Measurements from ENCODE around the gene SSUH2. TPM values are rescaled to one million over a fixed set of nuclear protein-coding genes. Genes with fewer than 3 reads are reported as not detected.

Gene SSUH2
- total RNA-seq, 1 donor: under 0.01 TPM

- DNase-seq (ENCODE audit: low read depth in 2 of 3, low spot score in 2 of 3): no peak
These were observed 25.6 kb downstream of the SSUH2 start for GRCh38 chr3:8618950-8619349.

GRCh38 chr3:8617921-8618320 is 26.7 kb downstream of the SSUH2 start:
- no peak for DNase-seq (ENCODE audit: low read depth in 2 of 3, low spot score in 2 of 3)

- no peak for DNase-seq (ENCODE audit: low read depth in 2 of 3, low spot score in 2 of 3)
These were observed 33.6 kb downstream of the SSUH2 start for GRCh38 chr3:8610951-8611350.

GRCh38 chr3:8608791-8609467 is 35.7 kb downstream of the SSUH2 start:
- DNase-seq (ENCODE audit: low read depth in 2 of 3, low spot score in 2 of 3): no peak

- DNase-seq (ENCODE audit: low read depth in 2 of 3, low spot score in 2 of 3): no peak
These were observed 36.4 kb downstream of the SSUH2 start for GRCh38 chr3:8608041-8608790.

- peak in 2 of 3 donors; percentile 33 to 58 for DNase-seq (ENCODE audit: low read depth in 2 of 3, low spot score in 2 of 3)
These were observed 37.2 kb downstream of the SSUH2 start for GRCh38 chr3:8607234-8608040.

- no peak for DNase-seq (ENCODE audit: low read depth in 2 of 3, low spot score in 2 of 3)
These were observed 37.8 kb downstream of the SSUH2 start for GRCh38 chr3:8606701-8607231.

- DNase-seq (ENCODE audit: low read depth in 2 of 3, low spot score in 2 of 3): no peak
These were observed 39.6 kb downstream of the SSUH2 start for GRCh38 chr3:8604988-8605387.

GRCh38 chr3:8604006-8604405 is 40.6 kb downstream of the SSUH2 start:
- no peak for DNase-seq (ENCODE audit: low read depth in 2 of 3, low spot score in 2 of 3)

GRCh38 chr3:8603115-8603710 is 41.4 kb downstream of the SSUH2 start:
- DNase-seq (ENCODE audit: low read depth in 2 of 3, low spot score in 2 of 3): no peak

GRCh38 chr3:8600457-8600856 is 44.1 kb downstream of the SSUH2 start:
- DNase-seq (ENCODE audit: low read depth in 2 of 3, low spot score in 2 of 3): no peak

- no peak for DNase-seq (ENCODE audit: low read depth in 2 of 3, low spot score in 2 of 3)
These were observed 45.5 kb downstream of the SSUH2 start for GRCh38 chr3:8599146-8599545.

- DNase-seq (ENCODE audit: low read depth in 2 of 3, low spot score in 2 of 3): peak in 1 of 3 donors; percentile 2
These were observed 47.3 kb downstream of the SSUH2 start for GRCh38 chr3:8597219-8597853.

GRCh38 chr3:8596321-8597218 is 48.0 kb downstream of the SSUH2 start:
- DNase-seq (ENCODE audit: low read depth in 2 of 3, low spot score in 2 of 3): no peak

GRCh38 chr3:8595695-8596115 is 48.9 kb downstream of the SSUH2 start:
- no peak for DNase-seq (ENCODE audit: low read depth in 2 of 3, low spot score in 2 of 3)

- no peak for DNase-seq (ENCODE audit: low read depth in 2 of 3, low spot score in 2 of 3)
These were observed 49.3 kb downstream of the SSUH2 start for GRCh38 chr3:8595252-8595651.

GRCh38 chr3:8593021-8593827 is 51.4 kb downstream of the SSUH2 start:
- DNase-seq (ENCODE audit: low read depth in 2 of 3, low spot score in 2 of 3): no peak

GRCh38 chr3:8589880-8590556 is 54.6 kb downstream of the SSUH2 start:
- DNase-seq (ENCODE audit: low read depth in 2 of 3, low spot score in 2 of 3): no peak
